ENCODE results near the gene FAT1.

FAT1 gene

GRCh38 chr4:186606591-186606992 is 117.1 kb downstream of the FAT1 start:
- DNase-seq (ENCODE audit: low spot score): no peak

GRCh38 chr4:186605261-186605865 is 118.3 kb downstream of the FAT1 start:
- no peak for DNase-seq (ENCODE audit: low spot score)

- DNase-seq (ENCODE audit: low spot score): no peak
Observed at GRCh38 chr4:186604124-186604807, 119.4 kb downstream of the FAT1 start.

GRCh38 chr4:186602978-186603377 is 120.7 kb downstream of the FAT1 start:
- DNase-seq (ENCODE audit: low spot score): no peak

- no peak for DNase-seq (ENCODE audit: low spot score)
Observed at GRCh38 chr4:186599483-186599882, 124.2 kb downstream of the FAT1 start.

- no peak for DNase-seq (ENCODE audit: low spot score)
Observed at GRCh38 chr4:186598686-186599085, 125.0 kb downstream of the FAT1 start.

GRCh38 chr4:186596850-186597390 is 126.7 kb downstream of the FAT1 start:
- DNase-seq (ENCODE audit: low spot score): no peak

GRCh38 chr4:186596346-186596745 is 127.3 kb downstream of the FAT1 start:
- DNase-seq (ENCODE audit: low spot score): no peak

- no peak for DNase-seq (ENCODE audit: low spot score)
Observed at GRCh38 chr4:186593587-186593973, 130.1 kb downstream of the FAT1 start.

- no peak for DNase-seq (ENCODE audit: low spot score)
Observed at GRCh38 chr4:186592966-186593586, 130.6 kb downstream of the FAT1 start.

GRCh38 chr4:186592445-186592844 is 131.2 kb downstream of the FAT1 start:
- no peak for DNase-seq (ENCODE audit: low spot score)

GRCh38 chr4:186591651-186592050 is 132.0 kb downstream of the FAT1 start:
- no peak for DNase-seq (ENCODE audit: low spot score)

GRCh38 chr4:186588503-186588902 is 135.2 kb downstream of the FAT1 start:
- DNase-seq (ENCODE audit: low spot score): no peak

- peak; percentile 14 for DNase-seq (ENCODE audit: low spot score)
Observed at GRCh38 chr4:186587416-186588018, 136.1 kb downstream of the FAT1 start.

- no peak for DNase-seq (ENCODE audit: low spot score)
Observed at GRCh38 chr4:186586205-186586604, 137.5 kb downstream of the FAT1 start.

GRCh38 chr4:186584912-186585311 is 138.7 kb downstream of the FAT1 start:
- DNase-seq (ENCODE audit: low spot score): no peak

- no peak for DNase-seq (ENCODE audit: low spot score)
Observed at GRCh38 chr4:186581421-186581820, 142.2 kb downstream of the FAT1 start.

- DNase-seq (ENCODE audit: low spot score): no peak
Observed at GRCh38 chr4:186580669-186581068, 143.0 kb downstream of the FAT1 start.

- no peak for DNase-seq (ENCODE audit: low spot score)
Observed at GRCh38 chr4:186570193-186570996, 153.3 kb downstream of the FAT1 start.

GRCh38 chr4:186569533-186570192 is 154.0 kb downstream of the FAT1 start:
- DNase-seq (ENCODE audit: low spot score): no peak

- DNase-seq (ENCODE audit: low spot score): no peak
Observed at GRCh38 chr4:186566068-186566467, 157.6 kb downstream of the FAT1 start.
